Stimulated activated CD4-positive, alpha-beta T cell treated with anti-CD3 and anti-CD28 coated beads, Interleukin-1b, Interleukin-23, amount 100 ng/mL, for 24 hours (primary cell): Measurements from ENCODE around the gene AUNIP.

Experiments used
- DNase-seq, 4 experiments: peaks; one replicate each; pipeline ENCODE4 v3.0.0-alpha.2; 2020; ENCODE audit warnings: low read depth in 4 of 4, low spot score in 1 of 4

Gene AUNIP

GRCh38 chr1:25889470-25889869 lies 30.2 kb upstream of the AUNIP start:
- DNase-seq = no peak

- no peak for DNase-seq
Measured at GRCh38 chr1:25888426-25888987, 29.2 kb upstream of the AUNIP start.

- no peak for DNase-seq
Measured at GRCh38 chr1:25885602-25886001, 26.3 kb upstream of the AUNIP start.

GRCh38 chr1:25881266-25881665 lies 22.0 kb upstream of the AUNIP start:
- no peak for DNase-seq

- no peak for DNase-seq
Measured at GRCh38 chr1:25880518-25880917, 21.3 kb upstream of the AUNIP start.

GRCh38 chr1:25879675-25880074 lies 20.4 kb upstream of the AUNIP start:
- no peak for DNase-seq

- DNase-seq = no peak
Measured at GRCh38 chr1:25878690-25879089, 19.4 kb upstream of the AUNIP start.

GRCh38 chr1:25877155-25877554 lies 17.9 kb upstream of the AUNIP start:
- DNase-seq = no peak

GRCh38 chr1:25876693-25877077 lies 17.4 kb upstream of the AUNIP start:
- no peak for DNase-seq

GRCh38 chr1:25875856-25876692 lies 16.8 kb upstream of the AUNIP start:
- peak in 1 of 4 experiments; percentile 23 for DNase-seq

- DNase-seq = peak; percentile 16 to 61 (median 32)
Measured at GRCh38 chr1:25875154-25875855, 16.0 kb upstream of the AUNIP start, which contains the start of gene PAQR7. PAQR7 (minus strand) TSS chr1:25875708; CDS start chr1:25863839, 11,869 bp downstream.

- no peak for DNase-seq
Measured at GRCh38 chr1:25874635-25875153, 15.4 kb upstream of the AUNIP start.

- no peak for DNase-seq
Measured at GRCh38 chr1:25874209-25874608, 15.0 kb upstream of the AUNIP start.

- no peak for DNase-seq
Measured at GRCh38 chr1:25873120-25873519, 13.9 kb upstream of the AUNIP start.

- no peak for DNase-seq
Measured at GRCh38 chr1:25872713-25873112, 13.5 kb upstream of the AUNIP start.

GRCh38 chr1:25871704-25872494 lies 12.6 kb upstream of the AUNIP start:
- no peak for DNase-seq

- DNase-seq = no peak
Measured at GRCh38 chr1:25871086-25871703, 11.9 kb upstream of the AUNIP start.

- no peak for DNase-seq
Measured at GRCh38 chr1:25870614-25871013, 11.4 kb upstream of the AUNIP start.

GRCh38 chr1:25869909-25870606 lies 10.8 kb upstream of the AUNIP start:
- DNase-seq = no peak
